SK-N-SH (cell line): ENCODE measurements around the gene CFAP251. TPM values are rescaled to one million over a fixed set of nuclear protein-coding genes. Genes with fewer than 3 reads are reported as not detected.
A peak's percentile ranks its signal among the peaks of the same experiment; 100 is the strongest.

ENCODE experiments used
- CTCF ChIA-PET: fragments of 300-600, 350-600 bp; formaldehyde crosslinking; extraction: SDS; loops from one replicate; lab custom pipeline; 2021; lab: Yijun Ruan, JAX
- POLR2A ChIA-PET: fragments of 350-600 bp; sonication (Branson Sonifier 250); formaldehyde crosslinking; extraction: SDS; loops from one replicate; lab custom pipeline; 2020; ENCODE audit warnings: antibody characterized with exemption, inconsistent platforms; lab: Yijun Ruan, JAX
- DNase-seq: peaks from one replicate; pipeline ENCODE4 v3.0.0; 2012
- H2AFZ ChIP-seq: fragments of 200-600 bp; sonication (generic); 2 replicates; pipeline ENCODE4 v1.8.1; 2016; ENCODE audit warnings: antibody characterized with exemption, mild to moderate bottlenecking, low read depth
- H3F3A ChIP-seq: fragments of 200-600 bp; sonication (generic); replicated peaks from 2 replicates; pipeline ENCODE3; 2016; ENCODE audit warnings: antibody characterized with exemption, mild to moderate bottlenecking; ENCODE audit not compliant: insufficient read depth
- H3K27ac ChIP-seq, 2 experiments: fragments of 200-500 bp in 1 of 2; fragments of 200-600 bp in 1 of 2; sonication (Bioruptor generic) in 1 of 2; sonication (generic), shearing (Covaris generic) in 1 of 2; 2 replicates each; pipeline versions ENCODE4 v1.5.1 to v1.6.1; 2014 to 2016; ENCODE audit warnings: low read depth in 2 of 2, inconsistent platforms in 1 of 2, low read length in 1 of 2, mild to moderate bottlenecking in 1 of 2, mixed read lengths in 1 of 2
- H3K27me3 ChIP-seq: fragments of 200-600 bp; sonication (generic), shearing (Covaris generic); 2 replicates; pipeline ENCODE4 v1.6.1; 2016; ENCODE audit warnings: mixed run types; ENCODE audit not compliant: insufficient read depth
- H3K36me3 ChIP-seq, 2 experiments: fragments of 200-500 bp in 1 of 2; fragments of 200-600 bp in 1 of 2; sonication (Bioruptor generic) in 1 of 2; sonication (generic) in 1 of 2; replicated peaks in 1 of 2; 2 replicates each; pipeline versions ENCODE3 to v1.5.1; 2014 to 2016; ENCODE audit warnings: low read length in 1 of 2, mild to moderate bottlenecking in 1 of 2; ENCODE audit not compliant: insufficient read depth in 2 of 2, control insufficient read depth in 1 of 2
- H3K4me1 ChIP-seq, 2 experiments: fragments of 200-500 bp in 1 of 2; fragments of 200-600 bp in 1 of 2; sonication (Bioruptor generic) in 1 of 2; sonication (generic), shearing (Covaris generic) in 1 of 2; 2 replicates each; pipeline versions ENCODE4 v1.5.1 to v1.6.1; 2014 to 2016; ENCODE audit warnings: low read depth in 1 of 2, low read length in 1 of 2, mixed run types in 1 of 2; ENCODE audit not compliant: insufficient read depth in 2 of 2, control insufficient read depth in 1 of 2
- H3K4me2 ChIP-seq: fragments of 200-600 bp; sonication (generic), shearing (Covaris generic); 2 replicates; pipeline ENCODE4 v1.6.1; 2017; ENCODE audit warnings: mixed run types
- H3K4me3 ChIP-seq, 2 experiments: fragments of 200-500 bp in 1 of 2; fragments of 200-600 bp in 1 of 2; sonication (Bioruptor generic) in 1 of 2; sonication (generic), shearing (Covaris generic) in 1 of 2; 2 replicates each; pipeline versions ENCODE4 v1.5.1 to v1.8.1; 2014 to 2016; ENCODE audit warnings: low read depth in 2 of 2, inconsistent platforms in 1 of 2, low read length in 1 of 2, mild to moderate bottlenecking in 1 of 2, mixed read lengths in 1 of 2, moderate library complexity in 1 of 2
- H3K79me2 ChIP-seq: fragments of 200-600 bp; sonication (generic); 2 replicates; pipeline ENCODE4 v1.8.1; 2017; ENCODE audit warnings: mild to moderate bottlenecking; ENCODE audit not compliant: insufficient read depth
- H3K9ac ChIP-seq: fragments of 200-600 bp; sonication (generic); 2 replicates; pipeline ENCODE4 v1.6.1; 2017; ENCODE audit warnings: mixed run types
- H3K9me2 ChIP-seq: fragments of 200-600 bp; sonication (generic); 2 replicates; pipeline ENCODE4 v1.6.1; 2017; ENCODE audit warnings: mixed run types
- H3K9me3 ChIP-seq: fragments of 200-600 bp; sonication (generic); 2 replicates; pipeline ENCODE4 v1.6.1; 2017; ENCODE audit warnings: mixed run types, mild to moderate bottlenecking, moderate library complexity
- H4K20me1 ChIP-seq: fragments of 200-600 bp; sonication (generic); 2 replicates; pipeline ENCODE4 v1.6.1; 2017; ENCODE audit warnings: mild to moderate bottlenecking, mixed run types; ENCODE audit not compliant: insufficient read depth
- CHD2 ChIP-seq: fragments of 150-350 bp; IDR thresholded peaks from 2 replicates; pipeline ENCODE4 v1.6.1; 2018; ENCODE audit warnings: low read length; ENCODE audit not compliant: partially characterized antibody
- EZH2phosphoT487 ChIP-seq: fragments of 200-600 bp; sonication (generic); IDR thresholded peaks from 2 replicates; pipeline ENCODE4 v1.6.1; 2017; ENCODE audit warnings: low read depth, mixed run types, mild to moderate bottlenecking, antibody characterized with exemption, moderate library complexity, borderline replicate concordance
- FOSL2 ChIP-seq: IDR thresholded peaks from 2 replicates; pipeline ENCODE4 v1.4.0; 2012; ENCODE audit warnings: low read depth, mild to moderate bottlenecking, moderate library complexity, borderline replicate concordance
- GATA2 ChIP-seq: sonication (generic); formaldehyde crosslinking; IDR thresholded peaks from 2 replicates; pipeline ENCODE4 v1.5.0; 2020; ENCODE audit warnings: mild to moderate bottlenecking, missing genetic modification reagents
- NFIC ChIP-seq: IDR thresholded peaks from 2 replicates; pipeline ENCODE4 v1.4.0; 2012; ENCODE audit warnings: borderline replicate concordance
- RAD21 ChIP-seq: IDR thresholded peaks from 2 replicates; pipeline ENCODE4 v1.6.1; 2012; ENCODE audit warnings: mild to moderate bottlenecking, low read length
- RCOR1 ChIP-seq: fragments of 150-350 bp; IDR thresholded peaks from 2 replicates; pipeline ENCODE4 v1.6.1; 2017; ENCODE audit warnings: antibody characterized with exemption, low read length
- SMC3 ChIP-seq: IDR thresholded peaks from 2 replicates; pipeline ENCODE4 v1.6.1; 2012; ENCODE audit warnings: low read depth, low read length, improper control_type of control experiment
- TAF1 ChIP-seq: IDR thresholded peaks from 2 replicates; pipeline ENCODE4 v1.6.1; 2012; ENCODE audit warnings: low read depth, mild to moderate bottlenecking, low read length, moderate library complexity, borderline replicate concordance
- TCF12 ChIP-seq: IDR thresholded peaks from 2 replicates; pipeline ENCODE4 v1.4.0; 2012
- TEAD4 ChIP-seq: IDR thresholded peaks from 2 replicates; pipeline ENCODE4 v1.4.0; 2012; ENCODE audit warnings: mild to moderate bottlenecking, borderline replicate concordance; ENCODE audit not compliant: insufficient read depth
- YY1 ChIP-seq: IDR thresholded peaks from 2 replicates; pipeline ENCODE4 v1.4.0; 2012; ENCODE audit warnings: low read depth, mild to moderate bottlenecking
- WGBS: methylation state at CpG from one replicate; pipeline ENCODE4 v1.1.6; 2017; ENCODE audit warnings: low lambda C conversion rate; 5-methylcytosine and 5-hydroxymethylcytosine counted together
- polyA plus RNA-seq, 3 experiments: library from polyadenylated mRNA; depleted of rRNA; stranded (reverse); fragments of >200 nt; gene quantifications; 2 replicates each; pipeline ENCODE4 v1.2.3, GENCODE V29; 2012
- TF ChIP-seq, protein P1 (sequence below): IDR thresholded peaks from 2 replicates; pipeline ENCODE4 v1.4.0; 2012; ENCODE audit warnings: low read depth, borderline replicate concordance
- TF ChIP-seq, protein P2 (sequence below): IDR thresholded peaks from 2 replicates; pipeline ENCODE4 v1.4.0; 2012; ENCODE audit warnings: low read depth

The CFAP251 gene
- polyA plus RNA-seq, 1 of the 3 experiments (the other 2 are of a cell fraction) = 5.7 TPM

DNA sequence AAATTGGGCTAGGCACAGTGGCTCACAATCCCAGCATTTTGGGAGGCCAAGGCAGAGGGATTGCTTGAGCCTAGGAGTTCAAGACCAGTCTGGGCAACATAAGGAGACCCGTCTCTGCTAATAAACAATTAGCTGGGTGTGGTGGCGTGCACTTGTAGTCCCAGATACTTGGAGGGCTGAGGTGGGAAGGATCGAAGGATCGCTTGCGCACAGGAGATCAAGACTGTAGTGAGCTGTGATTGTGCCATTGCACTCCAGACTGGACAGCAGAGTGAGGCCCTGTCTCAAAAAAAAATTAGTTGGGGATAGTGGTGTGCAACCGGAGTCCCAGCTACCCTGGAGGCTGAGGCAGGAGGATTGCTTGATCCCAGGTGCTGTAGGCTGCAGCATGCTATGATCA, 64.6 kb downstream of the CFAP251 start:
- H3K27me3 ChIP-seq = no peaks in the 10 kb centered on the region
- no peak overlapping the region for H3K4me3 ChIP-seq
- H3K4me2 ChIP-seq = no peak overlapping the region
- no peaks in the 10 kb centered on the region for H3K9me3 ChIP-seq
- H3K9me2 ChIP-seq = no peaks in the 10 kb centered on the region
- DNase-seq = no peak
- no peak overlapping the region for H2AFZ ChIP-seq
- H3K36me3 ChIP-seq = no peaks in the 10 kb centered on the region
- CTCF ChIA-PET = interaction anchor here (0.5 to 1.0 kb wide), 4 partner anchors 40 to 69 kb away, joined by 3 to 4 read pairs (median 3); no protein-coding TSS in a partner anchor
- peaks cover 3% of the 10 kb centered on the region for H3F3A ChIP-seq
- no peaks in the 10 kb centered on the region for H4K20me1 ChIP-seq
- 93% methylated on average over 6 of the region's 6 CpGs for WGBS
- no peak overlapping the region for H3K9ac ChIP-seq
- H3K27ac ChIP-seq = no peak overlapping the region
- no peak for TF ChIP-seq RCOR1
- TF ChIP-seq CHD2 = no peak
- TF ChIP-seq GATA2 = no peak
- no peak for TF ChIP-seq SMC3
- TF ChIP-seq TAF1 = no peak
- no peak for TF ChIP-seq TCF12
- no peak for TF ChIP-seq RAD21
- H3K79me2 ChIP-seq = no peaks in the 10 kb centered on the region
- peaks cover 0 to 7% of the 10 kb centered on the region in 2 experiments; a peak in 1 of 4 replicates for H3K4me1 ChIP-seq
- POLR2A ChIA-PET = no interaction called here

DNA sequence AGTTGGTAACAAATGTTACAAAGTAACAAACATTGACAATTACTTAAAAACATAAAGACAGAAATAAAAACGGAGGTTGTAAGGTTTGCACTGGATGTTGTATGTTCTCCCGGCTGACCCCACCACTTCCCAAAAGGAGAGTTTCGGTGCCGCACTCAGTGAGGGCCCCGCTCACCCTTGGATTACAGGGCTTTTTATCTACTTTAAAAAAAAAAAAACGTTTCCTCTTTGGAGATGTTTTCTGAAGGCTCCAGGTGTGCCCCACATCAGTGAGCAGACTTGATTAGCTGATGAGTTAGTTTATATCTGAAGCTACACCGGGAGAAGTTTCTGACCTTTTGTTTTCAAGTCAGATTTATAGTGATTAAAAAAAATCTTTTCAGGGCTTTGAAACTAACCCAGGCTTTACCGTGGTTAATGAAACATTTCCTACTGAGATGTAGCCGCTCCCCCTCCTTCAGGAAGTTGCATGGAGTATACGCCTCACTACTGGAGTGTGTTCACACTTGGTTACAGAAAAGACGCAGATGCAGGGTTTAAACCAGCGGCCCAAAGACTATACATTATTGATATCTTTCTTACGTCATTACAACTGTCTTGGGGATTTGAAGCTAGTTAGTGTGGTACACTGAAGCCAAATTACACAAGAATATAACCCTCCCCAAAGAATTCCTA, 65.3 kb downstream of the CFAP251 start:
- Histone ChIP-seq H3K9me2 (no peaks in the 10 kb centered on the region), H3K4me1 (peaks cover 0 to 7% of the 10 kb centered on the region in 2 experiments; a peak in 1 of 4 replicates), H2AFZ (0 out of 2 replicates have a peak overlapping the region, but pooled peaks have one; percentile 59), H3K9me3 (no peaks in the 10 kb centered on the region), H3F3A (peaks cover 3% of the 10 kb centered on the region), H4K20me1 (no peaks in the 10 kb centered on the region), H3K27ac (no peak overlapping the region), H3K4me2 (no peak overlapping the region), H3K36me3 (no peaks in the 10 kb centered on the region), H3K9ac (no peak overlapping the region), H3K79me2 (no peaks in the 10 kb centered on the region), H3K27me3 (no peaks in the 10 kb centered on the region), H3K4me3 (no peak overlapping the region)
- CTCF ChIA-PET = interaction anchor here (0.5 to 1.5 kb wide), 4 partner anchors 20 to 48 kb away, joined by 3 to 4 read pairs (median 3); no protein-coding TSS in a partner anchor
- DNase-seq = no peak
- 82% methylated on average over 13 of the region's 13 CpGs for WGBS
- POLR2A ChIA-PET = no interaction called here
- TF ChIP-seq FOSL2 = no peak
- no peak for TF ChIP-seq YY1
- TF ChIP-seq, protein P1, sequence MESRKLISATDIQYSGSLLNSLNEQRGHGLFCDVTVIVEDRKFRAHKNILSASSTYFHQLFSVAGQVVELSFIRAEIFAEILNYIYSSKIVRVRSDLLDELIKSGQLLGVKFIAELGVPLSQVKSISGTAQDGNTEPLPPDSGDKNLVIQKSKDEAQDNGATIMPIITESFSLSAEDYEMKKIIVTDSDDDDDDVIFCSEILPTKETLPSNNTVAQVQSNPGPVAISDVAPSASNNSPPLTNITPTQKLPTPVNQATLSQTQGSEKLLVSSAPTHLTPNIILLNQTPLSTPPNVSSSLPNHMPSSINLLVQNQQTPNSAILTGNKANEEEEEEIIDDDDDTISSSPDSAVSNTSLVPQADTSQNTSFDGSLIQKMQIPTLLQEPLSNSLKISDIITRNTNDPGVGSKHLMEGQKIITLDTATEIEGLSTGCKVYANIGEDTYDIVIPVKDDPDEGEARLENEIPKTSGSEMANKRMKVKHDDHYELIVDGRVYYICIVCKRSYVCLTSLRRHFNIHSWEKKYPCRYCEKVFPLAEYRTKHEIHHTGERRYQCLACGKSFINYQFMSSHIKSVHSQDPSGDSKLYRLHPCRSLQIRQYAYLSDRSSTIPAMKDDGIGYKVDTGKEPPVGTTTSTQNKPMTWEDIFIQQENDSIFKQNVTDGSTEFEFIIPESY = no peak
- TF ChIP-seq EZH2phosphoT487 = no peak
- no peak for TF ChIP-seq TEAD4
- TF ChIP-seq, protein P2, sequence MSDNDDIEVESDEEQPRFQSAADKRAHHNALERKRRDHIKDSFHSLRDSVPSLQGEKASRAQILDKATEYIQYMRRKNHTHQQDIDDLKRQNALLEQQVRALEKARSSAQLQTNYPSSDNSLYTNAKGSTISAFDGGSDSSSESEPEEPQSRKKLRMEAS = no peak
- TF ChIP-seq NFIC = no peak
